Endothelial cell of umbilical vein (primary cell): ENCODE measurements around the gene AFG1L. TPM values are rescaled to one million over a fixed set of nuclear protein-coding genes. Genes with fewer than 3 reads are reported as not detected.

Experiments used
- BruUV-seq: library from RNA; stranded (reverse); fragments of 400-500 nt; replicated peaks from 2 replicates; lab custom pipeline; 2021; lab: Mats Ljungman, UMichigan
- CTCF ChIA-PET: fragments of 300-600, 350-600 bp; sonication (Branson Sonifier 250); formaldehyde crosslinking; loops from one replicate; lab custom pipeline; 2021; ENCODE audit warnings: antibody characterized with exemption, inconsistent platforms; lab: Charles Lee
- POLR2A ChIA-PET: fragments of 300-600, 350-600 bp; sonication (Branson Sonifier 250); formaldehyde crosslinking; loops from one replicate; lab custom pipeline; 2021; ENCODE audit warnings: antibody characterized with exemption, inconsistent platforms; lab: Charles Lee
- DNase-seq: peaks from one replicate; pipeline ENCODE4 v3.0.0-alpha.2; 2011; ENCODE audit warnings: low read depth, low spot score
- FAIRE-seq: peaks from 2 replicates; lab custom pipeline; 2011; peaks lifted over from hg19 to GRCh38; lab: Jason Lieb, UNC
- H2AFZ ChIP-seq: 2 replicates; pipeline ENCODE4 v1.6.0; 2012; ENCODE audit warnings: low read depth, low read length, control low read depth, inconsistent platforms
- H3K27ac ChIP-seq: 2 replicates; pipeline ENCODE4 v1.5.1; 2011; ENCODE audit warnings: low read depth, mild to moderate bottlenecking, control low read depth, low read length, moderate library complexity; ENCODE audit not compliant: insufficient read depth
- H3K27me3 ChIP-seq, 2 experiments: 2 replicates each; pipeline versions ENCODE4 v1.6.0 to v1.6.1; 2011; ENCODE audit warnings: low read length in 2 of 2, mixed read lengths in 1 of 2; ENCODE audit not compliant: control insufficient read depth in 2 of 2, insufficient read depth in 2 of 2
- H3K36me3 ChIP-seq, 2 experiments: 2 replicates in 1 of 2; 3 replicates in 1 of 2; pipeline ENCODE4 v1.5.1; 2011; ENCODE audit warnings: low read length in 2 of 2, mild to moderate bottlenecking in 1 of 2, moderate library complexity in 1 of 2; ENCODE audit not compliant: control insufficient read depth in 2 of 2, insufficient read depth in 2 of 2; ENCODE audit errors: extremely low read depth in 1 of 2
- H3K4me1 ChIP-seq: 3 replicates; pipeline ENCODE4 v1.5.1; 2011; ENCODE audit warnings: mild to moderate bottlenecking, low read length; ENCODE audit not compliant: control insufficient read depth, insufficient read depth; ENCODE audit errors: extremely low read depth
- H3K4me2 ChIP-seq: 2 replicates; pipeline ENCODE4 v1.6.1; 2011; ENCODE audit warnings: low read length, control low read depth, mixed read lengths; ENCODE audit not compliant: insufficient read depth
- H3K4me3 ChIP-seq, 3 experiments: fragments of 200-600 bp in 1 of 3; sonication (generic), shearing (Covaris generic) in 1 of 3; replicated peaks in 1 of 3; 2 replicates each; pipeline ENCODE4 v1.5.1; 2011 to 2016; ENCODE audit warnings: control low read depth in 3 of 3, low read length in 3 of 3, mild to moderate bottlenecking in 2 of 3, inconsistent platforms in 1 of 3, low read depth in 1 of 3, moderate library complexity in 1 of 3; ENCODE audit not compliant: insufficient read depth in 1 of 3
- H3K79me2 ChIP-seq: 2 replicates; pipeline ENCODE4 v1.6.0; 2012; ENCODE audit warnings: low read length, inconsistent platforms; ENCODE audit not compliant: control insufficient read depth, insufficient read depth
- H3K9ac ChIP-seq: replicated peaks from 2 replicates; pipeline ENCODE3; 2011; ENCODE audit warnings: low read length, control low read depth; ENCODE audit not compliant: insufficient read depth; ENCODE audit errors: extremely low read depth
- H3K9me1 ChIP-seq: replicated peaks from 3 replicates; pipeline ENCODE4 v1.6.0; 2011; ENCODE audit warnings: mild to moderate bottlenecking, low read length; ENCODE audit not compliant: control insufficient read depth, insufficient read depth; ENCODE audit errors: extremely low read depth
- H3K9me3 ChIP-seq: replicated peaks from 2 replicates; pipeline ENCODE4 v1.5.1; 2012; ENCODE audit warnings: low read length, inconsistent platforms; ENCODE audit not compliant: control insufficient read depth, insufficient read depth
- H4K20me1 ChIP-seq: replicated peaks from 2 replicates; pipeline ENCODE3; 2011; ENCODE audit warnings: mild to moderate bottlenecking, low read length; ENCODE audit not compliant: control insufficient read depth, insufficient read depth; ENCODE audit errors: extremely low read depth
- CTCF ChIP-seq, 2 donors: IDR thresholded peaks; 1 replicate in 1 of 2; 2 replicates in 1 of 2; pipeline ENCODE4 v1.5.1; 2011; ENCODE audit warnings: low read length in 2 of 2, mild to moderate bottlenecking in 2 of 2, moderate library complexity in 2 of 2, control low read depth in 1 of 2, inconsistent platforms in 1 of 2, low read depth in 1 of 2; ENCODE audit not compliant: insufficient read depth in 1 of 2; ENCODE audit errors: extremely low read depth in 1 of 2
- EZH2 ChIP-seq: IDR thresholded peaks from 2 replicates; pipeline ENCODE4 v1.6.1; 2012; ENCODE audit warnings: borderline replicate concordance, low read depth, mild to moderate bottlenecking, moderate library complexity, low read length, inconsistent platforms; ENCODE audit not compliant: severe bottlenecking
- FOS ChIP-seq: IDR thresholded peaks from 2 replicates; pipeline ENCODE4 v1.6.1; 2011; ENCODE audit warnings: mild to moderate bottlenecking, low read length, moderate library complexity, borderline replicate concordance; ENCODE audit not compliant: insufficient read depth
- JUN ChIP-seq: IDR thresholded peaks from 2 replicates; pipeline ENCODE4 v1.6.1; 2011; ENCODE audit warnings: borderline replicate concordance, low read depth; ENCODE audit not compliant: insufficient read length, insufficient read depth
- POLR2A ChIP-seq: IDR thresholded peaks from 2 replicates; pipeline ENCODE4 v1.6.1; 2012; ENCODE audit warnings: low read depth, mild to moderate bottlenecking, control low read depth, low read length
- POLR2AphosphoS5 ChIP-seq: IDR thresholded peaks from 2 replicates; pipeline ENCODE4 v1.6.1; 2012; ENCODE audit warnings: low read depth, mild to moderate bottlenecking, control low read depth, low read length, moderate library complexity; ENCODE audit not compliant: insufficient read depth
- dilution Hi-C: fragments of 300-500 bp; cut with MboI; formaldehyde crosslinking; loops from one replicate; pipeline ENCODE4 v1.15.0; 2019; ENCODE audit warnings: low sequenced_read_pairs; ENCODE audit not compliant: extremely low pct_ligation_motif_present
- intact Hi-C: fragments of 100-400 bp; cut with micrococcal nuclease; formaldehyde crosslinking; loops from one replicate; pipeline ENCODE4 v1.10.0; 2022
- polyA plus RNA-seq, 4 experiments: library from polyadenylated mRNA; depleted of rRNA in 3 of 4; stranded (reverse) in 3 of 4; unstranded in 1 of 4; fragments of >200 nt; gene quantifications; 2 replicates each; pipeline versions ENCODE4 v1.2.1 to v1.2.3, GENCODE V29; 2011 to 2012; ENCODE audit warnings: missing spikeins in 1 of 4
- total RNA-seq: library from RNA; stranded (reverse); gene quantifications from 2 replicates; pipeline ENCODE4 v1.2.3, GENCODE V29; 2021

AFG1L gene
- total and polyA plus RNA-seq, 2 donors (not counting 3 experiments of a cell fraction or from before 2014, with no cell fraction given), result 1.0 to 6.2 TPM

GRCh38 chr6:108403236-108403635 is 108.4 kb downstream of the AFG1L start:
- Histone ChIP-seq H3K27me3 (no peaks in the 10 kb centered on the region), H2AFZ (no peak overlapping the region), H3K4me1 (no peaks in the 10 kb centered on the region), H3K4me3 (no peak overlapping the region), H3K27ac (no peak overlapping the region), H3K36me3 (no peaks in the 10 kb centered on the region), H3K4me2 (no peak overlapping the region), H3K9ac (no peak overlapping the region), H3K9me3 (no peaks in the 10 kb centered on the region), H4K20me1 (no peaks in the 10 kb centered on the region), H3K9me1 (no peaks in the 10 kb centered on the region), H3K79me2 (no peaks in the 10 kb centered on the region)
- no peak for FAIRE-seq
- ChIA-PET POLR2A (no interaction called here), CTCF (no interaction called here)
- no TSS peak for BruUV-seq
- intact Hi-C loops, result no loop called here
- no peak for TF ChIP-seq POLR2A
- dilution Hi-C loops, result no loop called here
- DNase-seq, result no peak

GRCh38 chr6:108406943-108407342 is 112.1 kb downstream of the AFG1L start:
- Histone ChIP-seq H3K4me3 (no peak overlapping the region), H4K20me1 (no peaks in the 10 kb centered on the region), H3K27me3 (no peaks in the 10 kb centered on the region), H3K79me2 (no peaks in the 10 kb centered on the region), H3K9ac (no peak overlapping the region), H2AFZ (no peak overlapping the region), H3K4me1 (no peaks in the 10 kb centered on the region), H3K9me1 (no peaks in the 10 kb centered on the region), H3K4me2 (no peak overlapping the region), H3K9me3 (no peaks in the 10 kb centered on the region), H3K27ac (no peak overlapping the region), H3K36me3 (no peaks in the 10 kb centered on the region)
- FAIRE-seq, result no peak
- no peak for TF ChIP-seq JUN
- no peak for TF ChIP-seq CTCF (IDR thresholded peaks at IDR 0.05; ENCODE audit: extremely low read depth in 1 of 2, insufficient read depth in 1 of 2, low read depth in 1 of 2, low read length in 2 of 2)
- no peak for TF ChIP-seq EZH2
- no peak for TF ChIP-seq FOS
- no peak for TF ChIP-seq POLR2AphosphoS5
- ChIA-PET CTCF (interaction anchor here (0.8 to 2.3 kb wide), 2 partner anchors 14 to 84 kb away, joined by 4 to 6 read pairs; no protein-coding TSS in a partner anchor), POLR2A (no interaction called here)
- no TSS peak for BruUV-seq
- intact Hi-C loops (no loop called here), dilution Hi-C loops (no loop called here)
- DNase-seq, result no peak
